ENCODE results near the gene DMRTB1. TPM values are rescaled to one million over a fixed set of nuclear protein-coding genes. Genes with fewer than 3 reads are reported as not detected.

The DMRTB1 gene
- total RNA-seq, 1 experiment from 2014 or later = not detected

DNA sequence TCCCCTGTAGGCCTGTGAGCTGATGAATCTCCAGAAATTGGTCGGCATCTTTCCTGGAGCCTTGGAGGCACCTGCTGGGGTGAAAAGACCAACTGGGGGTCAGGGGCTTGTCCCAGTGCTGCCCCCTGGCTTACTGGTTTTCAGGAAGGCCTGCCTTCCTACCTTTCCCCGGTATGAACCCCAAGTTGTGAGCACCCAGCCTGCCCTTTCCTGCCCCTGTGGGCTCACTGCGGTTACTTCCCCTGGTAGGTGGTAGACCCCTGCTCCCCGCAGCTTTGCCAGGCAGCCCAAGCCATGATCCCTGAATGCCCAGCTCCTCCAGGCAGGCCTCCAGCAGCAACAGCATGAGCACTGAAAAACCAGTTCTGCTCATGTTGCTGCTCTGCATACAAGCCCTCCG is 10.2 kb downstream of the DMRTB1 start:
- CTCF ChIA-PET = no interaction called here
- BruUV-seq (replicated peaks) = no TSS peak
- no peak for DNase-seq (ENCODE audit: low read depth, low spot score)
- H3K27ac ChIP-seq (ENCODE audit: low read length) = no peak overlapping the region
- POLR2A ChIA-PET = no interaction called here
- ATAC-seq = no peak
- no peak overlapping the region for H3K4me3 ChIP-seq (ENCODE audit: low read depth in 2 of 2, low read length in 2 of 2)
- TF ChIP-seq POLR2AphosphoS5 (IDR thresholded peaks at IDR 0.05; ENCODE audit: low read depth, low read length) (no peak), CTCF (IDR thresholded peaks at IDR 0.05) (no peak), REST (IDR thresholded peaks at IDR 0.05; ENCODE audit: insufficient read depth in 1 of 2, low read depth in 2 of 2, low read length in 1 of 2) (no peak), TCF7L2 (IDR thresholded peaks at IDR 0.05; ENCODE audit: low read depth, low read length) (no peak), SIN3A (IDR thresholded peaks at IDR 0.05; ENCODE audit: borderline replicate concordance, insufficient read depth, low read depth, low read length) (no peak)
- intact Hi-C loops (cut with micrococcal nuclease; ENCODE audit: unreplicated experiment) = no loop called here
- H3K9me3 ChIP-seq (ENCODE audit: control insufficient read depth, insufficient read depth, low read depth, low read length) = no peaks in the 10 kb centered on the region
- no peaks in the 10 kb centered on the region for H3K36me3 ChIP-seq (ENCODE audit: control insufficient read depth, insufficient read depth, low read length)
- in situ Hi-C loops (cut with HindIII; ENCODE audit: low pct_unique_long_range_greater_than_20kb, low sequenced_read_pairs) = no loop called here
- no peaks in the 10 kb centered on the region for H3K27me3 ChIP-seq (ENCODE audit: control insufficient read depth, insufficient read depth, low read length)
- no peaks in the 10 kb centered on the region for H3K4me1 ChIP-seq (ENCODE audit: control insufficient read depth, insufficient read depth, low read length)

GRCh38 chr1:53470155-53470554 is 11.0 kb downstream of the DMRTB1 start:
- no peak overlapping the region for H3K27ac ChIP-seq (ENCODE audit: low read length)
- TF ChIP-seq TCF7L2 (IDR thresholded peaks at IDR 0.05; ENCODE audit: low read depth, low read length) (no peak), REST (IDR thresholded peaks at IDR 0.05; ENCODE audit: insufficient read depth in 1 of 2, low read depth in 2 of 2, low read length in 1 of 2) (no peak), SIN3A (IDR thresholded peaks at IDR 0.05; ENCODE audit: borderline replicate concordance, insufficient read depth, low read depth, low read length) (no peak), POLR2AphosphoS5 (IDR thresholded peaks at IDR 0.05; ENCODE audit: low read depth, low read length) (no peak), CTCF (IDR thresholded peaks at IDR 0.05) (no peak; the same call in 1 of the 2 replicates)
- POLR2A ChIA-PET = no interaction called here
- no peak overlapping the region for H3K4me3 ChIP-seq (ENCODE audit: low read depth in 2 of 2, low read length in 2 of 2)
- DNase-seq (ENCODE audit: low read depth, low spot score) (no peak), ATAC-seq (no peak)
- no peaks in the 10 kb centered on the region for H3K9me3 ChIP-seq (ENCODE audit: control insufficient read depth, insufficient read depth, low read depth, low read length)
- H3K27me3 ChIP-seq (ENCODE audit: control insufficient read depth, insufficient read depth, low read length) = no peaks in the 10 kb centered on the region
- H3K36me3 ChIP-seq (ENCODE audit: control insufficient read depth, insufficient read depth, low read length) = no peaks in the 10 kb centered on the region
- in situ Hi-C loops (cut with HindIII; ENCODE audit: low pct_unique_long_range_greater_than_20kb, low sequenced_read_pairs) = no loop called here
- H3K4me1 ChIP-seq (ENCODE audit: control insufficient read depth, insufficient read depth, low read length) = no peaks in the 10 kb centered on the region
- intact Hi-C loops (cut with micrococcal nuclease; ENCODE audit: unreplicated experiment) = no loop called here
- CTCF ChIA-PET = no interaction called here
- no TSS peak for BruUV-seq (replicated peaks)
